Mesendoderm (in vitro differentiated cells): ENCODE results near the gene FXYD5.
"Not testable (repeated sequence)": the region's sequence is repeated elsewhere in the genome, so short reads cannot be mapped to it uniquely, and the experiment has no call there.

Source experiments
- DNase-seq: peaks from one replicate; pipeline ENCODE4 v3.0.0; 2013
- H2AK5ac ChIP-seq: 2 replicates; pipeline ENCODE4 v1.6.1; 2013; ENCODE audit warnings: low read length, inconsistent platforms
- H2BK120ac ChIP-seq: 2 replicates; pipeline ENCODE4 v1.6.1; 2013; ENCODE audit warnings: low read depth, mild to moderate bottlenecking, low read length, moderate library complexity, mixed read lengths
- H2BK15ac ChIP-seq: replicated peaks from 2 replicates; pipeline ENCODE4 v1.6.1; 2013; ENCODE audit warnings: low read depth, mild to moderate bottlenecking, moderate library complexity
- H2BK5ac ChIP-seq: 2 replicates; pipeline ENCODE4 v1.6.1; 2013; ENCODE audit warnings: low read length, inconsistent platforms
- H3K18ac ChIP-seq: 2 replicates; pipeline ENCODE4 v1.6.1; 2013; ENCODE audit warnings: mild to moderate bottlenecking, low read length, mixed read lengths
- H3K23ac ChIP-seq: one replicate; pipeline ENCODE4 v1.6.1; 2013; ENCODE audit warnings: low read length
- H3K27ac ChIP-seq: 2 replicates; pipeline ENCODE4 v1.5.1; 2013; ENCODE audit warnings: low read depth, mild to moderate bottlenecking, inconsistent platforms, low read length, moderate library complexity
- H3K27me3 ChIP-seq: 2 replicates; pipeline ENCODE4 v1.6.1; 2013; ENCODE audit warnings: low read length, control low read depth, mild to moderate bottlenecking, inconsistent platforms; ENCODE audit not compliant: insufficient read depth, poor library complexity
- H3K36me3 ChIP-seq: 2 replicates; pipeline ENCODE4 v1.6.1; 2013; ENCODE audit warnings: low read length, inconsistent platforms; ENCODE audit not compliant: control insufficient read depth, insufficient read depth
- H3K4ac ChIP-seq: one replicate; pipeline ENCODE4 v1.6.1; 2013; ENCODE audit warnings: low read depth, mild to moderate bottlenecking, low read length, moderate library complexity
- H3K4me1 ChIP-seq: 2 replicates; pipeline ENCODE4 v1.6.1; 2013; ENCODE audit warnings: low read depth, low read length, inconsistent platforms; ENCODE audit not compliant: control insufficient read depth
- H3K4me2 ChIP-seq: 2 replicates; pipeline ENCODE4 v1.6.1; 2013; ENCODE audit warnings: low read length
- H3K4me3 ChIP-seq: 2 replicates; pipeline ENCODE4 v1.5.1; 2013; ENCODE audit warnings: mild to moderate bottlenecking, low read length
- H3K56ac ChIP-seq: one replicate; pipeline ENCODE4 v1.6.1; 2013; ENCODE audit warnings: low read length
- H3K79me1 ChIP-seq: 2 replicates; pipeline ENCODE4 v1.6.1; 2013; ENCODE audit warnings: low read length, inconsistent platforms
- H3K79me2 ChIP-seq: 2 replicates; pipeline ENCODE4 v1.6.1; 2013; ENCODE audit warnings: mild to moderate bottlenecking, low read length; ENCODE audit not compliant: control insufficient read depth, insufficient read depth
- H3K9ac ChIP-seq: 2 replicates; pipeline ENCODE4 v1.6.1; 2013; ENCODE audit warnings: low read length, inconsistent platforms
- H4K5ac ChIP-seq: one replicate; pipeline ENCODE4 v1.6.1; 2013; ENCODE audit warnings: low read length
- H4K8ac ChIP-seq: one replicate; pipeline ENCODE4 v1.6.1; 2013; ENCODE audit warnings: low read depth, mild to moderate bottlenecking, control low read depth, low read length, moderate library complexity
- WGBS: extraction: QIAGEN DNeasy Blood & Tissue Kit; methylation state at CpG from one replicate; pipeline ENCODE4 v1.1.7; 2013; ENCODE audit warnings: low lambda C conversion rate, missing lambda C conversion rate; ENCODE audit not compliant: insufficient coverage; ENCODE audit errors: extremely low coverage; 5-methylcytosine and 5-hydroxymethylcytosine counted together

Gene FXYD5

DNA sequence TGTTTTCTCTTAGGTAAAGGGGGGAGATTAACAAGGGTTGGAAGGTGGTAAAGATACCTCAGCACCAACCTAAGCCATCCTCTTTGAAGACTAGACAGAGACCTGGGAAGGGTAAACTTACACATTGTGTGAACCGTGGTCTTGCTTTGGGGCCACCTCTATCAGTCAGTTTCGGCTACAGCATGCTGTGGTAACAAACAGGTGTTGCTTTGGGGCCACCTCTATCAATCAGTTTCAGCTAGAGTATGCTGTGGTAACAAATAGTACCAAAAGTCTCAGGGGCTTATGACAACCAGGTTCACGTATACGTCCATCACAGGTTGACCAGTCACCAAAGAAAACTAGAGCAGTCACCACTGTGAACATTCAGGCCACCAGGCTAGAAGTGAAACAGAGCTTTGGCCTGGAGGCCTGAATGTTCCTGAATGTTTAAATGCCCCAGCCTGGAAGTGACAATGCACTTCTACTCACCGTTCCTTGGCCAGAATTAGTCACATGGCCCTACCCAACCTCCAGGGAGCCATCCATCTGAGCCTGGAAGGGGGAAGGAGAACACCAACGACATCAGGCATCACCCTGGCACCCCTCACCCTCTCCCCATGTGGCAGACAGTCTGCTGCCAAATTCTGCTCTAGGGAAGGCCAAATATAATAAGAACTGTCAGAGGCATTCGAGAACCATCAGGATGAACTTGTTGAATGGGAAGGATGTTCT lies 7.6 kb upstream of the FXYD5 start:
- Histone ChIP-seq H3K18ac (no peak overlapping the region), H2BK15ac (no peak overlapping the region), H3K56ac (no peak overlapping the region), H3K4me2 (no peak overlapping the region), H3K36me3 (no peaks in the 10 kb centered on the region), H2AK5ac (no peak overlapping the region), H3K4me3 (no peak overlapping the region), H3K9ac (no peak overlapping the region), H4K5ac (no peak overlapping the region), H2BK120ac (no peak overlapping the region), H3K79me1 (no peaks in the 10 kb centered on the region), H3K4ac (no peak overlapping the region), H3K27me3 (peaks cover 6% of the 10 kb centered on the region), H3K23ac (no peak overlapping the region), H3K79me2 (no peaks in the 10 kb centered on the region), H4K8ac (no peak overlapping the region), H3K4me1 (peaks cover 2% of the 10 kb centered on the region), H3K27ac (no peak overlapping the region), H2BK5ac (no peak overlapping the region)
- no CpG with 5 or more reads among the region's 7 CpGs for WGBS
- DNase-seq = no peak

DNA sequence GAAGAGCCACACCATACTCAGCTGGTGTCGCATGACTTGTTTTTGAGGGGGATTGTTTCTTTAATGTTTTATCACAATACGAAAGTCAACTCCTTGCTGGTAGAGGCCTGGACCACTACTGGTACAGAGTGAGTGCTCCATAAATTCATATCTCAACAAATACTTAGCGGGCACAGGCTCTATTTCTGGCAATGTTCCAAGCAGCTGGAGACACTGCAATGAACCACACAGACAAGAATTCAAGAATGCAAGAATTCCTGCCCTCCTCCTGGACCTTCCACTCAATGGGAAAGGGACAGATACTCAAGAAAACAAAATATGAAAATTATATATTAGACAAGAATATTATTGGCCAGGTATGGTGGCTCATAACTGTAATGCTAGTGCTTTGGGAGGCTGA lies 5.1 kb upstream of the FXYD5 start:
- no peaks in the 10 kb centered on the region for H3K4me1 ChIP-seq
- WGBS = no CpG with 5 or more reads among the region's 3 CpGs
- H4K8ac ChIP-seq = no peak overlapping the region
- H3K9ac ChIP-seq = no peak overlapping the region
- no peaks in the 10 kb centered on the region for H3K79me2 ChIP-seq
- H2BK120ac ChIP-seq = no peak overlapping the region
- H2BK15ac ChIP-seq = no peak overlapping the region
- H3K18ac ChIP-seq = no peak overlapping the region
- H3K23ac ChIP-seq = no peak overlapping the region
- no peak overlapping the region for H2AK5ac ChIP-seq
- H3K4ac ChIP-seq = no peak overlapping the region
- H3K56ac ChIP-seq = no peak overlapping the region
- H3K36me3 ChIP-seq = no peaks in the 10 kb centered on the region
- no peak overlapping the region for H3K4me3 ChIP-seq
- H3K4me2 ChIP-seq = no peak overlapping the region
- no peaks in the 10 kb centered on the region for H3K79me1 ChIP-seq
- H3K27me3 ChIP-seq = no peaks in the 10 kb centered on the region
- no peak for DNase-seq
- no peak overlapping the region for H3K27ac ChIP-seq
- no peak overlapping the region for H4K5ac ChIP-seq
- no peak overlapping the region for H2BK5ac ChIP-seq

DNA sequence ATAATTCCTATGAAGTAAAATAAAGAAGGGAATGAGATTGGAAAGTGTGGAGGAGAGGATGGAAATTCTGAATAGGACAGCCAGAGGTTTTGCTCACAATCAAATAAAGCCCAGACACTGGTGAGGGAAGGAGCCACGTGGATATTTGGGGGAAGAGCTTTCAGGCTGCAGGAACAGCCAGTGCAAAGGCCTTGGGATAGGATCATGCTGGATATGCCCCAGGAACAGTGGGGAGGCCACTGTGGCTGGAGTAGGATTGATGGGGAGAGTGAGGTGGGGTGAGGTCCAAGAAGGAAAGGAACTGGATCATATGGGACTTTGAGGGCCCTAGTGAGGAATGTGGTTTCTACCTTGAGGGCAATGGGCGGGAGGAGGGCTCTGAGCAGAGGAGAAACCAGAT lies 4.1 kb upstream of the FXYD5 start:
- H2BK5ac ChIP-seq = no peak overlapping the region
- no peak overlapping the region for H3K23ac ChIP-seq
- H3K79me2 ChIP-seq = no peaks in the 10 kb centered on the region
- H3K4me2 ChIP-seq = no peak overlapping the region
- no peaks in the 10 kb centered on the region for H3K79me1 ChIP-seq
- no peak overlapping the region for H3K56ac ChIP-seq
- no peak overlapping the region for H3K18ac ChIP-seq
- no CpG with 5 or more reads among the region's 2 CpGs for WGBS
- no peak overlapping the region for H2AK5ac ChIP-seq
- no peak overlapping the region for H3K27ac ChIP-seq
- no peak overlapping the region for H3K4ac ChIP-seq
- no peak overlapping the region for H3K4me3 ChIP-seq
- no peak overlapping the region for H4K8ac ChIP-seq
- H3K4me1 ChIP-seq = no peaks in the 10 kb centered on the region
- H4K5ac ChIP-seq = no peak overlapping the region
- no peak overlapping the region for H2BK120ac ChIP-seq
- no peaks in the 10 kb centered on the region for H3K27me3 ChIP-seq
- H2BK15ac ChIP-seq = no peak overlapping the region
- H3K36me3 ChIP-seq = no peaks in the 10 kb centered on the region
- no peak for DNase-seq
- no peak overlapping the region for H3K9ac ChIP-seq

DNA sequence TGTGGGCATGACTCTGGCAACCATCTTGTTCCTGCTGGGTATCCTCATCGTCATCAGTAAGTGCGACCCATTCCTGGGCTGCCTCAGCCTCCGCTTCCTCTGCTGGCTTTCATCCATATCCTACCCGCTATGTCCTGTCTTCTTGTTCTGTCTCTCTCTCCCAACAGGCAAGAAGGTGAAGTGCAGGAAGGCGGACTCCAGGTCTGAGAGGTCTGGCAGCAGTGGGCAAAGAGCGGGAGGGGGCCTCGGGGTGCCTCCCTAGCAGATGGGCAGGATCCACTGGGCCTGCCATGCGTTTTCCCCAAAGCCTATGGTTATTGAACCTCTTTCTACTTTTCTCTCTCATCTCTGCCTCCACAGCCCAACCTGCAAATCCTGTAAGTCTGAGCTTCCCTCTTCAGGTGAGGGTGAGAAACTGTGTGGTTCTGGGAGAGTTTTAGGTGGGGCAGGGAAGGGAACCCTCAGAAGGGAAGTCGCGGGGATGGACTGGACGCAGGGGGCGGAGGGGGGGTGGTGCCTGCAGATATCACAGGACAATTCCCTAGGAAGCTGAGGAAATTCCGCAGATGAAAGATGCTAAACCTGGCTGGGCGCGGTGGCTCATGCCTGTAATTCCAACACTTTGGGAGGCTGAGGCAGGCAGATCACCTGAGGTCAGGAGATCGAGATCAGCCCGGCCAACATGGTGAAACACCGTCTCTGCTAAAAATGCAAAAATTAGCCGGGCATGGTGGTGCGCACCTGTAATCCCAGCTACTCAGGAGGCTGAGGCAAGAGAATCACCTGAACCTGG lies 3.1 kb upstream of the FXYD5 start:
- Histone ChIP-seq H3K4me3 (no peak overlapping the region), H2BK120ac (no peak overlapping the region), H3K4ac (no peak overlapping the region), H3K18ac (no peak overlapping the region), H3K4me1 (no peaks in the 10 kb centered on the region), H3K79me1 (peaks cover 1% of the 10 kb centered on the region), H3K36me3 (no peaks in the 10 kb centered on the region), H2BK5ac (no peak overlapping the region), H3K56ac (no peak overlapping the region), H2AK5ac (no peak overlapping the region), H3K27ac (no peak overlapping the region), H3K4me2 (no peak overlapping the region), H3K27me3 (no peaks in the 10 kb centered on the region), H3K79me2 (no peaks in the 10 kb centered on the region), H3K9ac (no peak overlapping the region), H4K5ac (no peak overlapping the region), H2BK15ac (no peak overlapping the region), H4K8ac (no peak overlapping the region), H3K23ac (no peak overlapping the region)
- WGBS = no CpG with 5 or more reads among the region's 20 CpGs
- DNase-seq = peak; percentile 49

DNA sequence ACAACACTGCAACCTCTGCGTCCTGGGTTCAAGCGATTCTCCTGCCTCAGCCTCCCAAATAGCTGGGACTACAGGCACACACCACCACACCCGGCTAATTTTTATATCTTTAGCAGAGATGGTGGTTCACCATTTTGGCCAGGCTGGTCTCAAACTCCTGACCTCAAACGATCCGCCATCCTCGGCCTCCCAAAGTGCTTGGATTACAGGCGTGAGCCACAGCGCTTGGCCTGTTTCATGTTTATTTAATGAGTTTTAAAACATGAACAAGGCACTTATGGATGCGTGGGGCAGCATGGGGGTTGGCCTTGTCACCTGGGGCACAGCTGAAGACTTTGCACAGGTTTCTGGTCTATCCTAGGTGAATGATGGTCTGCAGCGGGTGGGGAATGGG lies 1.4 kb upstream of the FXYD5 start:
- not testable (repeated sequence) for H3K36me3 ChIP-seq, H3K79me1 ChIP-seq, H2BK15ac ChIP-seq, H3K4me2 ChIP-seq, H2AK5ac ChIP-seq, H3K79me2 ChIP-seq, H3K27ac ChIP-seq, H3K4ac ChIP-seq, H4K8ac ChIP-seq, H3K56ac ChIP-seq, H2BK120ac ChIP-seq, H2BK5ac ChIP-seq, H3K4me1 ChIP-seq, H4K5ac ChIP-seq, H3K23ac ChIP-seq, H3K27me3 ChIP-seq, H3K9ac ChIP-seq, DNase-seq, H3K18ac ChIP-seq, H3K4me3 ChIP-seq
- no CpG with 5 or more reads among the region's 10 CpGs for WGBS
